ENCODE results near the gene PRKCE.

The PRKCE gene

GRCh38 chr2:45804987-45805755 is 153.7 kb downstream of the PRKCE start:
- TF ChIP-seq GATA3 (IDR thresholded peaks at IDR 0.05; ENCODE audit: low read depth, low read length) (no peak), GATA2 (IDR thresholded peaks at IDR 0.05; ENCODE audit: low read depth, low read length) (no peak)

GRCh38 chr2:45806563-45807358 is 155.3 kb downstream of the PRKCE start:
- no peak for TF ChIP-seq GATA3 (IDR thresholded peaks at IDR 0.05; ENCODE audit: low read depth, low read length)
- TF ChIP-seq GATA2 (IDR thresholded peaks at IDR 0.05; ENCODE audit: low read depth, low read length) = no peak

GRCh38 chr2:45808294-45808800 is 156.9 kb downstream of the PRKCE start:
- TF ChIP-seq GATA2 (IDR thresholded peaks at IDR 0.05; ENCODE audit: low read depth, low read length) (no peak), GATA3 (IDR thresholded peaks at IDR 0.05; ENCODE audit: low read depth, low read length) (no peak)

- TF ChIP-seq GATA3 (IDR thresholded peaks at IDR 0.05; ENCODE audit: low read depth, low read length) (no peak), GATA2 (IDR thresholded peaks at IDR 0.05; ENCODE audit: low read depth, low read length) (no peak)
Observed at GRCh38 chr2:45809205-45809604, 157.7 kb downstream of the PRKCE start.

- TF ChIP-seq GATA3 (IDR thresholded peaks at IDR 0.05; ENCODE audit: low read depth, low read length) = no peak
Observed at GRCh38 chr2:45812011-45812500, 160.6 kb downstream of the PRKCE start.

- TF ChIP-seq GATA2 (IDR thresholded peaks at IDR 0.05; ENCODE audit: low read depth, low read length) (no peak), GATA3 (IDR thresholded peaks at IDR 0.05; ENCODE audit: low read depth, low read length) (no peak)
Observed at GRCh38 chr2:45813003-45813941, 161.8 kb downstream of the PRKCE start.

- TF ChIP-seq GATA2 (IDR thresholded peaks at IDR 0.05; ENCODE audit: low read depth, low read length) = no peak
- TF ChIP-seq GATA3 (IDR thresholded peaks at IDR 0.05; ENCODE audit: low read depth, low read length) = no peak
Observed at GRCh38 chr2:45814488-45814887, 163.0 kb downstream of the PRKCE start.

- no peak for TF ChIP-seq GATA3 (IDR thresholded peaks at IDR 0.05; ENCODE audit: low read depth, low read length)
- TF ChIP-seq GATA2 (IDR thresholded peaks at IDR 0.05; ENCODE audit: low read depth, low read length) = no peak
Observed at GRCh38 chr2:45814951-45815621, 163.6 kb downstream of the PRKCE start.

GRCh38 chr2:45816272-45816671 is 164.8 kb downstream of the PRKCE start:
- TF ChIP-seq GATA3 (IDR thresholded peaks at IDR 0.05; ENCODE audit: low read depth, low read length) (no peak), GATA2 (IDR thresholded peaks at IDR 0.05; ENCODE audit: low read depth, low read length) (no peak)

- TF ChIP-seq GATA3 (IDR thresholded peaks at IDR 0.05; ENCODE audit: low read depth, low read length) = no peak
- no peak for TF ChIP-seq GATA2 (IDR thresholded peaks at IDR 0.05; ENCODE audit: low read depth, low read length)
Observed at GRCh38 chr2:45818591-45818990, 167.1 kb downstream of the PRKCE start.

GRCh38 chr2:45820048-45820447 is 168.6 kb downstream of the PRKCE start:
- TF ChIP-seq GATA2 (IDR thresholded peaks at IDR 0.05; ENCODE audit: low read depth, low read length) (no peak), GATA3 (IDR thresholded peaks at IDR 0.05; ENCODE audit: low read depth, low read length) (no peak)

- no peak for TF ChIP-seq GATA2 (IDR thresholded peaks at IDR 0.05; ENCODE audit: low read depth, low read length)
- TF ChIP-seq GATA3 (IDR thresholded peaks at IDR 0.05; ENCODE audit: low read depth, low read length) = no peak
Observed at GRCh38 chr2:45821558-45822271, 170.2 kb downstream of the PRKCE start.

GRCh38 chr2:45822272-45822630 is 170.8 kb downstream of the PRKCE start:
- TF ChIP-seq GATA3 (IDR thresholded peaks at IDR 0.05; ENCODE audit: low read depth, low read length) = no peak
- TF ChIP-seq GATA2 (IDR thresholded peaks at IDR 0.05; ENCODE audit: low read depth, low read length) = no peak
